Measurements from ENCODE around the gene TMX3.

TMX3 gene

DNA sequence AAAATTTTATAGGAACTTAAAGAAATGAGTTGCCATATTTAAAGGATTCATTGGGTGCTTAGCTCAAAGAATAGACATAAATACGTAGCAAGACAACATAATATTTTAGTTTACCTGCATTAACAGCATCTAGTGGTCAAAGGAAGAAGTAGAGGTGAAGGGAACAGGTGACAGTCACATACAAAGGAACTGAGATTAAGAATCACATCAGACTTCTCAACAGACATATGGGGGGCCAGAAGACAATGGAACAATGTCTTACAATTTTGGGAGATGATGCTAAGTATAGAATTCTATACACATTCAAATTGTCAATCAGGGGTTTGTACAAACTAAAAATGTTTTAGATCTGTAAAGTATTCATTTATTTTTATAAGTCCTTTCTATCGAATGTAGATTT, 44.4 kb upstream of the TMX3 start:
- no peak for TF ChIP-seq CEBPB (IDR thresholded peaks at IDR 0.05)
- no peak for TF ChIP-seq CREB1 (IDR thresholded peaks at IDR 0.05; ENCODE audit: low read depth)
- TF ChIP-seq FOXM1 (IDR thresholded peaks at IDR 0.05; ENCODE audit: borderline replicate concordance, low read depth): no peak
- no peak for TF ChIP-seq NFIC (IDR thresholded peaks at IDR 0.05)
- no peak for TF ChIP-seq ZBTB7A (IDR thresholded peaks at IDR 0.05; ENCODE audit: low read depth)
- TF ChIP-seq EP300 (IDR thresholded peaks at IDR 0.05; ENCODE audit: borderline replicate concordance): no peak
- no peak for TF ChIP-seq EGR1 (IDR thresholded peaks at IDR 0.05)
- TF ChIP-seq, protein P1, sequence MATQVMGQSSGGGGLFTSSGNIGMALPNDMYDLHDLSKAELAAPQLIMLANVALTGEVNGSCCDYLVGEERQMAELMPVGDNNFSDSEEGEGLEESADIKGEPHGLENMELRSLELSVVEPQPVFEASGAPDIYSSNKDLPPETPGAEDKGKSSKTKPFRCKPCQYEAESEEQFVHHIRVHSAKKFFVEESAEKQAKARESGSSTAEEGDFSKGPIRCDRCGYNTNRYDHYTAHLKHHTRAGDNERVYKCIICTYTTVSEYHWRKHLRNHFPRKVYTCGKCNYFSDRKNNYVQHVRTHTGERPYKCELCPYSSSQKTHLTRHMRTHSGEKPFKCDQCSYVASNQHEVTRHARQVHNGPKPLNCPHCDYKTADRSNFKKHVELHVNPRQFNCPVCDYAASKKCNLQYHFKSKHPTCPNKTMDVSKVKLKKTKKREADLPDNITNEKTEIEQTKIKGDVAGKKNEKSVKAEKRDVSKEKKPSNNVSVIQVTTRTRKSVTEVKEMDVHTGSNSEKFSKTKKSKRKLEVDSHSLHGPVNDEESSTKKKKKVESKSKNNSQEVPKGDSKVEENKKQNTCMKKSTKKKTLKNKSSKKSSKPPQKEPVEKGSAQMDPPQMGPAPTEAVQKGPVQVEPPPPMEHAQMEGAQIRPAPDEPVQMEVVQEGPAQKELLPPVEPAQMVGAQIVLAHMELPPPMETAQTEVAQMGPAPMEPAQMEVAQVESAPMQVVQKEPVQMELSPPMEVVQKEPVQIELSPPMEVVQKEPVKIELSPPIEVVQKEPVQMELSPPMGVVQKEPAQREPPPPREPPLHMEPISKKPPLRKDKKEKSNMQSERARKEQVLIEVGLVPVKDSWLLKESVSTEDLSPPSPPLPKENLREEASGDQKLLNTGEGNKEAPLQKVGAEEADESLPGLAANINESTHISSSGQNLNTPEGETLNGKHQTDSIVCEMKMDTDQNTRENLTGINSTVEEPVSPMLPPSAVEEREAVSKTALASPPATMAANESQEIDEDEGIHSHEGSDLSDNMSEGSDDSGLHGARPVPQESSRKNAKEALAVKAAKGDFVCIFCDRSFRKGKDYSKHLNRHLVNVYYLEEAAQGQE (IDR thresholded peaks at IDR 0.05; ENCODE audit: low read depth): no peak
- TF ChIP-seq YY1 (IDR thresholded peaks at IDR 0.05; ENCODE audit: low read depth): no peak
- no peak for TF ChIP-seq TCF12 (IDR thresholded peaks at IDR 0.05; ENCODE audit: low read depth)
- TF ChIP-seq, protein P2, sequence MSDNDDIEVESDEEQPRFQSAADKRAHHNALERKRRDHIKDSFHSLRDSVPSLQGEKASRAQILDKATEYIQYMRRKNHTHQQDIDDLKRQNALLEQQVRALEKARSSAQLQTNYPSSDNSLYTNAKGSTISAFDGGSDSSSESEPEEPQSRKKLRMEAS (IDR thresholded peaks at IDR 0.05): no peak
- TF ChIP-seq TEAD4 (IDR thresholded peaks at IDR 0.05): no peak
- no peak for TF ChIP-seq TAF1 (IDR thresholded peaks at IDR 0.05; ENCODE audit: low read depth)
- TF ChIP-seq RAD21 (IDR thresholded peaks at IDR 0.05; ENCODE audit: low read depth): no peak
- TF ChIP-seq, protein P3, sequence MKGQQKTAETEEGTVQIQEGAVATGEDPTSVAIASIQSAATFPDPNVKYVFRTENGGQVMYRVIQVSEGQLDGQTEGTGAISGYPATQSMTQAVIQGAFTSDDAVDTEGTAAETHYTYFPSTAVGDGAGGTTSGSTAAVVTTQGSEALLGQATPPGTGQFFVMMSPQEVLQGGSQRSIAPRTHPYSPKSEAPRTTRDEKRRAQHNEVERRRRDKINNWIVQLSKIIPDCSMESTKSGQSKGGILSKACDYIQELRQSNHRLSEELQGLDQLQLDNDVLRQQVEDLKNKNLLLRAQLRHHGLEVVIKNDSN (IDR thresholded peaks at IDR 0.05): no peak

DNA sequence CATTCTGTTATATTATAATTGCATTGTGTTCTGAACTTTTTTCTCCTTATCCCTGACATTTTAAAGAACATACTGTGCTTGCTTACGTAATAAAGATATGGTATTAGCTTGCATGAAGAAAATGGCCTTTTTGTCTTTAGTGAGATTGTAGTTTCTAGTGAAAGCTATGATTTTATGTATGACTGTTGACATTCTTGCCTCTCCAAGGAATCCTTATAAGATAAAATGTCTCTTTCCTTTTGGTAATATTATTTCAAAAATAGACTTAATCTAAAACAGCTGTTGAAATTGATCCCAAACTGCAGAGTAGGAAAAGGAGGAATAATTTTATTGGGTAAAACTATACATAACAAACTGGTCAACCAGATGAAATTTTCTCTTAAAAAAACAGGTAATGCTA, 42.2 kb upstream of the TMX3 start:
- TF ChIP-seq TEAD4 (IDR thresholded peaks at IDR 0.05) (no peak), CEBPB (IDR thresholded peaks at IDR 0.05) (no peak), TCF12 (IDR thresholded peaks at IDR 0.05; ENCODE audit: low read depth) (no peak), NFIC (IDR thresholded peaks at IDR 0.05) (no peak), FOXM1 (IDR thresholded peaks at IDR 0.05; ENCODE audit: borderline replicate concordance, low read depth) (no peak), TAF1 (IDR thresholded peaks at IDR 0.05; ENCODE audit: low read depth) (no peak), RAD21 (IDR thresholded peaks at IDR 0.05; ENCODE audit: low read depth) (no peak), ZBTB7A (IDR thresholded peaks at IDR 0.05; ENCODE audit: low read depth) (no peak), EP300 (IDR thresholded peaks at IDR 0.05; ENCODE audit: borderline replicate concordance) (no peak), YY1 (IDR thresholded peaks at IDR 0.05; ENCODE audit: low read depth) (no peak)
- TF ChIP-seq, protein P3 (IDR thresholded peaks at IDR 0.05): no peak
- TF ChIP-seq, protein P1 (IDR thresholded peaks at IDR 0.05; ENCODE audit: low read depth): no peak

DNA sequence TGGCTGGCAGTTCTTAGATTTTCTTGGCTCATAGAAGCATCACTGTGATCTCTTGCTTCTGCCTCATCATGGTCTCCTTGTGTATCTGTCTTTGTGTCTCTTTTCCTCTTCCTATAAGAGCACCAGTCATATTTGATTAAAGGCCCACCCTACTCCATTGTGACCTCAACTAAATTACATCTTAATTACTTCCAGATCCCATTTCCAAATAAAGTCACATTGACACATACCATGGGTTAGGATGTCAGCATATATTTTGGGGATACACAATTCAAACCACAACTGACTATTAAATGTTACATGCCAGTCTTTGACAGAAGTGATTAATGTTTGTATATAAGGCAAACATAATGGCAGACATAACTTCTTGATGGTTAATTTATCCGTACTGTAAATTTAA, 27.3 kb upstream of the TMX3 start:
- no peak for TF ChIP-seq TEAD4 (IDR thresholded peaks at IDR 0.05)
- TF ChIP-seq, protein P2 (IDR thresholded peaks at IDR 0.05): no peak
- no peak for TF ChIP-seq EGR1 (IDR thresholded peaks at IDR 0.05)
- TF ChIP-seq, protein P3 (IDR thresholded peaks at IDR 0.05): no peak
- TF ChIP-seq TCF12 (IDR thresholded peaks at IDR 0.05; ENCODE audit: low read depth): no peak
- TF ChIP-seq NFIC (IDR thresholded peaks at IDR 0.05): no peak
- no peak for TF ChIP-seq RAD21 (IDR thresholded peaks at IDR 0.05; ENCODE audit: low read depth)

DNA sequence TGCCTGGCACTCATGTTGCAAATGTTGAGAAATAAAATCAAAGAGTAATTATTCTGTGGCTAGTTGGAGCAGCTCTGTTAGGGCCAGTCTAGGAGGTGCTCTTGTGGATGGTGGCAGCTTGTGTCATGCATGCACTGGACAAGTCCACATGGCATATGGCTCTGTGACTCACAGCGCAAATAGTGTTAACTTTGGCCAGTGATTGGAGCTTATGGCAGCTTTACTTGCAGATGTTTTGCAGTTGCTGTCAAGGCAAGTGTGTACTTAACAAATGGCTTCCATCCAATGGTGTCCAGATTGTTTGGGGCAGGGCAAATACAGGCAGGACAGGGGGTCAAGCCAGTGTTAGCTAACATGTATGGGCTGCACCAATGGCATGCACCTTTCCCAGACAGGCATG, 26.1 kb upstream of the TMX3 start:
- TF ChIP-seq YY1 (IDR thresholded peaks at IDR 0.05; ENCODE audit: low read depth): no peak
- no peak for TF ChIP-seq EP300 (IDR thresholded peaks at IDR 0.05; ENCODE audit: borderline replicate concordance)
- no peak for TF ChIP-seq TAF1 (IDR thresholded peaks at IDR 0.05; ENCODE audit: low read depth)
- TF ChIP-seq, protein P1 (IDR thresholded peaks at IDR 0.05; ENCODE audit: low read depth): no peak
- TF ChIP-seq FOXM1 (IDR thresholded peaks at IDR 0.05; ENCODE audit: borderline replicate concordance, low read depth): no peak
- TF ChIP-seq EGR1 (IDR thresholded peaks at IDR 0.05): no peak
- TF ChIP-seq ZBTB7A (IDR thresholded peaks at IDR 0.05; ENCODE audit: low read depth): no peak
- TF ChIP-seq RAD21 (IDR thresholded peaks at IDR 0.05; ENCODE audit: low read depth): no peak
- no peak for TF ChIP-seq TCF12 (IDR thresholded peaks at IDR 0.05; ENCODE audit: low read depth)
- no peak for TF ChIP-seq NFIC (IDR thresholded peaks at IDR 0.05)
- TF ChIP-seq TEAD4 (IDR thresholded peaks at IDR 0.05): no peak
- TF ChIP-seq CEBPB (IDR thresholded peaks at IDR 0.05): no peak
- TF ChIP-seq CREB1 (IDR thresholded peaks at IDR 0.05; ENCODE audit: low read depth): no peak
- TF ChIP-seq, protein P2 (IDR thresholded peaks at IDR 0.05): no peak
- TF ChIP-seq, protein P3 (IDR thresholded peaks at IDR 0.05): no peak

All from Ishikawa (cell line).